ENCODE measurements around the gene UTS2R.

- TF ChIP-seq, protein P1, sequence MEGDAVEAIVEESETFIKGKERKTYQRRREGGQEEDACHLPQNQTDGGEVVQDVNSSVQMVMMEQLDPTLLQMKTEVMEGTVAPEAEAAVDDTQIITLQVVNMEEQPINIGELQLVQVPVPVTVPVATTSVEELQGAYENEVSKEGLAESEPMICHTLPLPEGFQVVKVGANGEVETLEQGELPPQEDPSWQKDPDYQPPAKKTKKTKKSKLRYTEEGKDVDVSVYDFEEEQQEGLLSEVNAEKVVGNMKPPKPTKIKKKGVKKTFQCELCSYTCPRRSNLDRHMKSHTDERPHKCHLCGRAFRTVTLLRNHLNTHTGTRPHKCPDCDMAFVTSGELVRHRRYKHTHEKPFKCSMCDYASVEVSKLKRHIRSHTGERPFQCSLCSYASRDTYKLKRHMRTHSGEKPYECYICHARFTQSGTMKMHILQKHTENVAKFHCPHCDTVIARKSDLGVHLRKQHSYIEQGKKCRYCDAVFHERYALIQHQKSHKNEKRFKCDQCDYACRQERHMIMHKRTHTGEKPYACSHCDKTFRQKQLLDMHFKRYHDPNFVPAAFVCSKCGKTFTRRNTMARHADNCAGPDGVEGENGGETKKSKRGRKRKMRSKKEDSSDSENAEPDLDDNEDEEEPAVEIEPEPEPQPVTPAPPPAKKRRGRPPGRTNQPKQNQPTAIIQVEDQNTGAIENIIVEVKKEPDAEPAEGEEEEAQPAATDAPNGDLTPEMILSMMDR (conservative IDR thresholded peaks at IDR 0.05 in 1 of 2, IDR thresholded peaks at IDR 0.05 in 1 of 2; ENCODE audit: extremely low read depth in 1 of 2, insufficient read depth in 1 of 2, low read depth in 1 of 2, low read length in 2 of 2): no peak
- TF ChIP-seq EZH2 (IDR thresholded peaks at IDR 0.05; ENCODE audit: borderline replicate concordance, low read length): no peak
These were observed 47.9 kb upstream of the UTS2R start for GRCh38 chr17:82323514-82324234.
